Hippocampal formation (tissue), 2 donors: ENCODE measurements around the gene CREB3L2.
"Not testable (repeated sequence)": the region's sequence is repeated elsewhere in the genome, so short reads cannot be mapped to it uniquely, and the experiment has no call there.

Source experiments
- DNase-seq, 2 donors: peaks; one replicate each; lab custom pipeline; 2025; lab: John Stamatoyannopoulos, UW

CREB3L2 gene

GRCh38 chr7:137987563-137987962, 14.3 kb downstream of the CREB3L2 start:
- DNase-seq: no peak

GRCh38 chr7:137987018-137987349, 14.9 kb downstream of the CREB3L2 start:
- DNase-seq: no peak

- no peak for DNase-seq
These were observed 15.5 kb downstream of the CREB3L2 start for GRCh38 chr7:137986252-137987017.

- DNase-seq: no peak
These were observed 16.0 kb downstream of the CREB3L2 start for GRCh38 chr7:137985897-137986251.

- no peak for DNase-seq
These were observed 16.5 kb downstream of the CREB3L2 start for GRCh38 chr7:137985253-137985896.

GRCh38 chr7:137984181-137985041, 17.5 kb downstream of the CREB3L2 start:
- DNase-seq: no peak

- DNase-seq: peak; percentile 37 to 44
These were observed 18.4 kb downstream of the CREB3L2 start for GRCh38 chr7:137983323-137984008.

GRCh38 chr7:137982394-137982793, 19.5 kb downstream of the CREB3L2 start:
- not testable (repeated sequence) for DNase-seq

- no peak for DNase-seq
These were observed 20.2 kb downstream of the CREB3L2 start for GRCh38 chr7:137981668-137982067.

GRCh38 chr7:137981175-137981574, 20.7 kb downstream of the CREB3L2 start:
- no peak for DNase-seq

GRCh38 chr7:137980308-137980707, 21.6 kb downstream of the CREB3L2 start:
- no peak for DNase-seq

GRCh38 chr7:137978464-137979237, 23.2 kb downstream of the CREB3L2 start:
- no peak for DNase-seq

- no peak for DNase-seq
These were observed 24.7 kb downstream of the CREB3L2 start for GRCh38 chr7:137977173-137977572.

GRCh38 chr7:137976696-137977095, 25.2 kb downstream of the CREB3L2 start:
- DNase-seq: no peak

- DNase-seq: no peak
These were observed 25.7 kb downstream of the CREB3L2 start for GRCh38 chr7:137976232-137976631.

- DNase-seq: no peak
These were observed 26.1 kb downstream of the CREB3L2 start for GRCh38 chr7:137975768-137976167.

GRCh38 chr7:137975221-137975620, 26.7 kb downstream of the CREB3L2 start:
- peak; percentile 61 to 63 for DNase-seq

- DNase-seq: no peak
These were observed 27.1 kb downstream of the CREB3L2 start for GRCh38 chr7:137974766-137975165.

GRCh38 chr7:137970253-137970975, 31.5 kb downstream of the CREB3L2 start:
- no peak for DNase-seq

- DNase-seq: no peak
These were observed 32.1 kb downstream of the CREB3L2 start for GRCh38 chr7:137969828-137970227.

- DNase-seq: no peak
These were observed 33.0 kb downstream of the CREB3L2 start for GRCh38 chr7:137968890-137969289.
